ENCODE measurements around the gene PLD2.

The PLD2 gene

DNA sequence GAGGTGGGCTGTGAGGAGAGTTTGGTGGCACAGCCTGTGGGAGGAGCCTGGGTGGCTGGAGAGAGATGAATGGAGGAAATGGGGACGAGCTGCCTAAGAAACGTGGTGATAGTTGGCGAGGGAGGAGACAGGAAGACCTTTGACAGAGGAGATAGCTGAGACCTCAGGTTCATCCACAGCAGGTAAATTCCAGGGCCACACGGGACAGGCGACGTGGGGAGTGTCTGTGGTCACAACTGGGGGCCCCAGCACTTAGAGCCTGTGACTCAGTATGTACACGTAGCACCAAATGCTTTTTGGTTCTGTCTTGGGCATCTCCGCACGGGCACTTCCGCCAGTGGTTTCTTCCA, 33.9 kb downstream of the PLD2 start:
- Histone ChIP-seq H3K9me3 (ENCODE audit: low read depth, low read length) (no peaks in the 10 kb centered on the region), H3K36me3 (ENCODE audit: insufficient read depth, low read length) (peaks cover 7% of the 10 kb centered on the region; the same call in 1 of the 2 replicates), H3K4me3 (no peak overlapping the region), H3K9ac (ENCODE audit: insufficient read length) (no peak overlapping the region), H3K27ac (no peak overlapping the region)
- no peak for DNase-seq (ENCODE audit: low read depth, low spot score)
- no peak for TF ChIP-seq FOXP2 (optimal IDR thresholded peaks at IDR 0.05; ENCODE audit: control extremely low read depth, extremely low read length, insufficient read depth)
- TF ChIP-seq POLR2AphosphoS5 (IDR thresholded peaks at IDR 0.05; ENCODE audit: borderline replicate concordance, low read depth, low read length) = no peak
- TF ChIP-seq EZH2 (IDR thresholded peaks at IDR 0.05) = no peak

- DNase-seq (ENCODE audit: low read depth, low spot score) = no peak
- TF ChIP-seq EZH2 (IDR thresholded peaks at IDR 0.05) (no peak), FOXP2 (optimal IDR thresholded peaks at IDR 0.05; ENCODE audit: control extremely low read depth, extremely low read length, insufficient read depth) (no peak), POLR2AphosphoS5 (IDR thresholded peaks at IDR 0.05; ENCODE audit: borderline replicate concordance, low read depth, low read length) (no peak)
- Histone ChIP-seq H3K27ac (no peak overlapping the region), H3K9ac (ENCODE audit: insufficient read length) (no peak overlapping the region), H3K36me3 (ENCODE audit: insufficient read depth, low read length) (peaks cover 7% of the 10 kb centered on the region; the same call in 1 of the 2 replicates), H3K9me3 (ENCODE audit: low read depth, low read length) (no peaks in the 10 kb centered on the region), H3K4me3 (no peak overlapping the region)
These were observed 35.4 kb downstream of the PLD2 start for GRCh38 chr17:4842376-4842775.

DNA sequence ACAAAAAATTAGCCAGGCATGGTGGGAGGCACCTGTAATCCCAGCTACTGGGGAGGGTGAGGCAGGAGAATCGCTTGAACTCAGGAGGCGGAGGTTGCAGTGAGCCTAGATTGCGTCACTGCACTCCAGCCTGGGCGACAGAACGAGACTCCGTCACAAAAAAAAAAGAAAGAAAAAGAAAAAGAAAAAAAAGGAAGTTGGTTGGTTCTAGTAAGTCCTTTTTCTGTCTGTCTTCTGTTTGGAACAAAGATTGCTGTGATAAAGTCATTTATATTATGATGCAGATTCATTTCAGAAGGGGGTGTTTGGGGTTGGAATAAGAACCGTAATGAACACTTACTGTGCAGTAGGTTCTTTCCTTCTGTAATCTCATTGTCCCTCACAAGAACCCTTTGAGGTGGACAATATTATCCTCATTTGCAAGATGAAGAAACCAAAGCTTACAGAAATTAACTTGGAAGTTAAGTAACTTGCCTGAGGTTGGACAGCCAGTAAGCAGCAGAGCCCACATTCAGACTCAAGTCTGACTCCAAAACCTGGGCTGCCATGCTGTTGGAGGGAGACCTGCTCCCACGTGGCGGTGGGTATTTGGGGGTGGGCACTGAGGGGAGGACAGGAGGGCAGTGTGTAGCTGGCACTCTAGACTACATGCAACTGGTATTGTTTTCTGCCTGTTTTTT, 36.5 kb downstream of the PLD2 start:
- DNase-seq (ENCODE audit: low read depth, low spot score) = no peak
- H3K9me3 ChIP-seq (ENCODE audit: low read depth, low read length) = no peaks in the 10 kb centered on the region
- no peaks in the 10 kb centered on the region for H3K36me3 ChIP-seq (ENCODE audit: insufficient read depth, low read length)
- H3K4me3 ChIP-seq = no peak overlapping the region
- no peak overlapping the region for H3K27ac ChIP-seq
- no peak overlapping the region for H3K9ac ChIP-seq (ENCODE audit: insufficient read length)
- TF ChIP-seq FOXP2 (optimal IDR thresholded peaks at IDR 0.05; ENCODE audit: control extremely low read depth, extremely low read length, insufficient read depth) (no peak), POLR2AphosphoS5 (IDR thresholded peaks at IDR 0.05; ENCODE audit: borderline replicate concordance, low read depth, low read length) (no peak), EZH2 (IDR thresholded peaks at IDR 0.05) (no peak)

DNA sequence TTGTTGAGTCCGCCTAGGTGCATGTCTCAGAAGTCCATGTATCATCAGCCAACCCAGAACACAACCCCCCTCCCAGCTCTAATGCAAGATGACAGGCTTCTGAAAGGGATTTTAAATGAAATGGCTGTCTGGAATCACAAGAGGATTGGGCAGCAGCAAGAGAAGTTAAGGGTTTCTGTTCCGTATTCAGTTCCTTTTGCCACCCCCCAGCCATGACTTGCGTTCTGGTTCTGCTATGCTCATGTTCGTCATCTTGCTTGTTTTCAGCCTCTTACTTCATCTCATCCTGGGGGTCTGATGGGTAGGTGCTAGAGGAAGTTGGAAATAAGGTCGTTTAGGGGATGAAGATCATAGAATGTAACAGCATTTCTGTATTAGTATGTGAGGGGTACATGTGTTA, 38.2 kb downstream of the PLD2 start:
- no peak overlapping the region for H3K4me3 ChIP-seq
- H3K9me3 ChIP-seq (ENCODE audit: low read depth, low read length) = no peaks in the 10 kb centered on the region
- no peaks in the 10 kb centered on the region for H3K36me3 ChIP-seq (ENCODE audit: insufficient read depth, low read length)
- H3K27ac ChIP-seq = no peak overlapping the region
- TF ChIP-seq FOXP2 (optimal IDR thresholded peaks at IDR 0.05; ENCODE audit: control extremely low read depth, extremely low read length, insufficient read depth) (no peak), EZH2 (IDR thresholded peaks at IDR 0.05) (no peak), POLR2AphosphoS5 (IDR thresholded peaks at IDR 0.05; ENCODE audit: borderline replicate concordance, low read depth, low read length) (no peak)
- no peak for DNase-seq (ENCODE audit: low read depth, low spot score)
- H3K9ac ChIP-seq (ENCODE audit: insufficient read length) = no peak overlapping the region

DNA sequence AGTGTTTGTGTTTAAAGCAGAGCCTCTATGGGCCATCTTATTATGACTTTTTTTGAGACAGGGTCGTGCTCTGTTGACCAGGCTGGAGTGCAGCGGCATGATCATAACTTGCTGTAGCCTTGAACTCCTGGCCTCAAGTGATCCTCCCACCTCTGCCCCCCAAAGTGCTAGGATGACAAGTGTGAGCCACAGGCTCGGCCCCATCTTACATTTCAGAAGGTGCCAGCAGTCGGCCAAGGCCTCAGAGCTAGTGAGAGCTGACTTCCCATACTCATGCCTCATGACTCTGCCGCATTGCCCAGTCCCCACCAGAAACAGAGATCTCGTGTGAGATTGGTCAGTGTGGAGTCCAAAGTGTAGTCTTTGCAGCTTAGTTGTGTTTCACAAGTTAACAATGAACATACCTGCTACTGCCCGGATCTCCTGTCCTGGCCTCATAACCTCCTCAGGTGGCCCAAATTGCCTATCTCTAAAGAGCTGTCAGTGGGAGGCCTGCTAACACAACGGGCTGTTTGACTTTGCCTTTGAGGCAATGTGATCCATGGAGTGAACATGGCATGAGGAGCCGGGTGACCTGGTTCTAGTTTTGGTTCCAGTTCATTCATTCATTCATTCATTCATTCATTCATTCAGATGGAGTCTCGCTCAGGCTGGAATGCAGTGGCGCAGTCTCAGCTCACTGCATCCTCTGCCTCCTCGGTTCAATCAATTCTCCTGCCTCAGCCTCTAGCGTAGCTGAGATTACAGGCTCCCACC, 39.9 kb downstream of the PLD2 start:
- H3K9ac ChIP-seq (ENCODE audit: insufficient read length) = no peak overlapping the region
- no peaks in the 10 kb centered on the region for H3K36me3 ChIP-seq (ENCODE audit: insufficient read depth, low read length)
- no peak for TF ChIP-seq FOXP2 (optimal IDR thresholded peaks at IDR 0.05; ENCODE audit: control extremely low read depth, extremely low read length, insufficient read depth)
- TF ChIP-seq EZH2 (IDR thresholded peaks at IDR 0.05) = no peak
- no peak for TF ChIP-seq POLR2AphosphoS5 (IDR thresholded peaks at IDR 0.05; ENCODE audit: borderline replicate concordance, low read depth, low read length)
- H3K9me3 ChIP-seq (ENCODE audit: low read depth, low read length) = no peaks in the 10 kb centered on the region
- H3K27ac ChIP-seq = no peak overlapping the region
- DNase-seq (ENCODE audit: low read depth, low spot score) = no peak
- H3K4me3 ChIP-seq = no peak overlapping the region

DNA sequence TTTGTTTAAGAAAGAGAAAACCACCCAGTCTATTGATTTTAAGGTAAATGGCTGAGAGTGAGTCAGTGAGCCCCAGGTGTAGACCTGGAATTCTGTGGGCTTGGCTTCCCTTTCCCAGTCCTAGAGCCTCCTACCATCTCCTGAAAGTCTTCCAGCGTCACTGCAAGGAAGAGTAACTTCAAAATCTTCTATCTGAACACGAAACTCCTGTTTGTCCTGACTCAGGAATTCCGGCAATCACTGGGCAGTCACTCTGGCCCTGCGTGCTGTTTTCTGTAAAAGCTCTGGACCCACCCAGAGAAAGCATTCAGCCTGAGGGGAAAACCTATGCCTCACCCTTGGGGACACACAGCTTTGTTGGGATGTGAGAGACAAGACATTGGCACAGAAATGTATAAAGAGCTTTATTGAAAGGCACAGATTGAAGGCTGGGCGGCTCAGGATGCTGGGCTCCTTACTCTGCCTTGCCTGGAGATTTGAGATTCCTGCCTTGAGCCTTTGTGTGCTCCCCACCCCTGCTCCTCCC, 42.1 kb downstream of the PLD2 start:
- no peak overlapping the region for H3K9ac ChIP-seq (ENCODE audit: insufficient read length)
- no peak for DNase-seq (ENCODE audit: low read depth, low spot score)
- H3K27ac ChIP-seq = no peak overlapping the region
- TF ChIP-seq FOXP2 (optimal IDR thresholded peaks at IDR 0.05; ENCODE audit: control extremely low read depth, extremely low read length, insufficient read depth) (no peak), EZH2 (IDR thresholded peaks at IDR 0.05) (no peak), POLR2AphosphoS5 (IDR thresholded peaks at IDR 0.05; ENCODE audit: borderline replicate concordance, low read depth, low read length) (no peak)
- H3K9me3 ChIP-seq (ENCODE audit: low read depth, low read length) = no peaks in the 10 kb centered on the region
- no peak overlapping the region for H3K4me3 ChIP-seq
- no peaks in the 10 kb centered on the region for H3K36me3 ChIP-seq (ENCODE audit: insufficient read depth, low read length)

GRCh38 chr17:4850246-4850645, 43.3 kb downstream of the PLD2 start:
- no peak for DNase-seq (ENCODE audit: low read depth, low spot score)
- H3K4me3 ChIP-seq = no peak overlapping the region
- no peak overlapping the region for H3K27ac ChIP-seq
- H3K9ac ChIP-seq (ENCODE audit: insufficient read length) = no peak overlapping the region
- no peaks in the 10 kb centered on the region for H3K9me3 ChIP-seq (ENCODE audit: low read depth, low read length)
- no peak for TF ChIP-seq POLR2AphosphoS5 (IDR thresholded peaks at IDR 0.05; ENCODE audit: borderline replicate concordance, low read depth, low read length)
- TF ChIP-seq FOXP2 (optimal IDR thresholded peaks at IDR 0.05; ENCODE audit: control extremely low read depth, extremely low read length, insufficient read depth) = no peak
- TF ChIP-seq EZH2 (IDR thresholded peaks at IDR 0.05) = no peak
- H3K36me3 ChIP-seq (ENCODE audit: insufficient read depth, low read length) = no peaks in the 10 kb centered on the region

DNA sequence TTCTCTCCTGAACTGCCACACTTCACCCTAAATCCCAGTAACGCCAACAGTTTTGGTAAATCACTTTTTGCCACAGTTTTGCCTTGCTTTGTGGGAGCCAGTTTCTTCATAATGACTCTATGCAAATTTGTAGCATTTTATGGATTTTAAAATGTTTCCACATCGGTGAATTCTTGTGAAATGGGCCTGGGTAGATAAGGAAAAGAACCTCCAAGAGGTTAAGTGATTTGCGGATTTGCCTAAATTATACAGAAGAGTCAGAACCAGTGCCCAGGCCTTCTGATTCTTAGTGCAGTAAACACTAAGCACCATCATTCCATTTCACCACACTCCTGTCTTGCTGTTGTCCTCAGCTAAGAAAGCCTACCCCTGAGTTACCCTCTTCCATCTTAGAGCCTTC, 44.1 kb downstream of the PLD2 start:
- Histone ChIP-seq H3K9ac (ENCODE audit: insufficient read length) (no peak overlapping the region), H3K9me3 (ENCODE audit: low read depth, low read length) (no peaks in the 10 kb centered on the region), H3K4me3 (no peak overlapping the region), H3K27ac (0 out of 2 replicates have a peak overlapping the region, but pooled peaks have one; percentile 3), H3K36me3 (ENCODE audit: insufficient read depth, low read length) (no peaks in the 10 kb centered on the region)
- TF ChIP-seq FOXP2 (optimal IDR thresholded peaks at IDR 0.05; ENCODE audit: control extremely low read depth, extremely low read length, insufficient read depth) (no peak), EZH2 (IDR thresholded peaks at IDR 0.05) (no peak), POLR2AphosphoS5 (IDR thresholded peaks at IDR 0.05; ENCODE audit: borderline replicate concordance, low read depth, low read length) (no peak)
- no peak for DNase-seq (ENCODE audit: low read depth, low spot score)

Measured in SK-N-MC (cell line).